ENCODE measurements around the gene KCNJ18. TPM values are rescaled to one million over a fixed set of nuclear protein-coding genes. Genes with fewer than 3 reads are reported as not detected.
A peak's percentile ranks its signal among the peaks of the same experiment; 100 is the strongest.
"Not testable (repeated sequence)": the region's sequence is repeated elsewhere in the genome, so short reads cannot be mapped to it uniquely, and the experiment has no call there.

The KCNJ18 gene
- total RNA-seq, 1 experiment from 2014 or later = 0.51 TPM

DNA sequence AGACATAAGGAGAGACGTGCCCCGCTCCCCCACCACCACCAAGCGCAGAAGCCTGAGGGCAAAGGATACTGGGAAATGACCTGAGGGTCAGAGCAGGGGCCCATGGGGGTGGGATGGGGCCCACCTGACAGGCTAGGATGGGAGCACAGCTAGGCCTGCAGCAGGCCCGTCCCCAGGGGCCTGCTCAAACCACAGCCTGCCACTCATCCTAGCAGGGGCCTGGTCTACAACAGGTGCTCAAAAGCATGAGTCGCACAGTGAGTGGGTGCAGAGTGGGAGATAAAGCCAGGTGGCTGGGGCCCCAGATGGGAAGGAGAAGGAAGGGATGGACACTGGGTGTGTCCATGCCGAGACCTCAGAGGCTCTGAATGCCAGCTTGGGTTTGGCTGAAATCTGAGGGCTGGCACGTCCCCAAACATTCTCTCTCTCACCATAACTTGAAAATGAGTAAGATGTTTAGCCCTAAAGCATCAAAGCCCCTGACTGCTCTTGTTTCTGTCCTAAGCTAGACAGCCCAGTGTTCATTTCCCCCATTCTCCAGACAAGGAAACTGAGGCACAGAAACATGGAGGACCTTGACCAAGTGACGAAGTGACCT, 46.7 kb downstream of the KCNJ18 start:
- H3K4me3 ChIP-seq (ENCODE audit: low read length); H3K27me3 ChIP-seq (ENCODE audit: low read length); H3K9me2 ChIP-seq (replicated peaks; ENCODE audit: low read length); CTCF ChIA-PET; H4K20me1 ChIP-seq (ENCODE audit: low read length); H2AFZ ChIP-seq (ENCODE audit: low read length); H3K36me3 ChIP-seq (ENCODE audit: low read depth, low read length); H3K79me2 ChIP-seq (ENCODE audit: low read length); H3K4me2 ChIP-seq (ENCODE audit: low read length); H3K27ac ChIP-seq (ENCODE audit: low read length); H3K9ac ChIP-seq (ENCODE audit: low read length); H3F3A ChIP-seq (ENCODE audit: low read length, unreplicated experiment); H3K9me3 ChIP-seq (ENCODE audit: low read length); H3K4me1 ChIP-seq (ENCODE audit: insufficient read depth, low read length); intact Hi-C loops (cut with micrococcal nuclease); ATAC-seq; POLR2A ChIA-PET (ENCODE audit: unreplicated experiment); BruUV-seq (replicated peaks): not testable (repeated sequence)
- peak; percentile 24 for DNase-seq

DNA sequence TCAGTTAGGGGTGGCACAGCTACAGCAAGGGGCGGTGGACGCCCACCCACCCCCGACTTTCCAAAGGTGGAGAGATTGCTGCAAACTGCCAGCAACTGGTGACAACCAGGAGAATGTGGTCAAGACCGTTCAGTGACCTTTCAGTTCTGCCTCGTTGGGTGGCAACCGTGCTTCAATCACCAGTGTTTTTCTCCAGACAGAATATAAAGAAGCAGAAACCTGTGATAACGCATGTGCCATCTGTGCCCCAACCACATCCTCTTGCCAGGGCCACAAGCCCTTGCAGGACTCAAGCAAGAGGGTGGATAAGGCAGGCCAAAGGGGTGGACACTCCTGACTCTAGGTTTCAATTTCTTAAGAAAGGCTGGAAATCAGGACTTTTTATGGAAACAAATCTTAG, 47.2 kb downstream of the KCNJ18 start:
- intact Hi-C loops (cut with micrococcal nuclease); H3K9me2 ChIP-seq (replicated peaks; ENCODE audit: low read length); H4K20me1 ChIP-seq (ENCODE audit: low read length); H3F3A ChIP-seq (ENCODE audit: low read length, unreplicated experiment); H3K4me2 ChIP-seq (ENCODE audit: low read length); DNase-seq; H3K36me3 ChIP-seq (ENCODE audit: low read depth, low read length); POLR2A ChIA-PET (ENCODE audit: unreplicated experiment); BruUV-seq (replicated peaks); ATAC-seq; H3K4me3 ChIP-seq (ENCODE audit: low read length); H3K9me3 ChIP-seq (ENCODE audit: low read length); CTCF ChIA-PET; H3K27ac ChIP-seq (ENCODE audit: low read length); H3K9ac ChIP-seq (ENCODE audit: low read length); H3K4me1 ChIP-seq (ENCODE audit: insufficient read depth, low read length); H2AFZ ChIP-seq (ENCODE audit: low read length); H3K27me3 ChIP-seq (ENCODE audit: low read length); H3K79me2 ChIP-seq (ENCODE audit: low read length): not testable (repeated sequence)

DNA sequence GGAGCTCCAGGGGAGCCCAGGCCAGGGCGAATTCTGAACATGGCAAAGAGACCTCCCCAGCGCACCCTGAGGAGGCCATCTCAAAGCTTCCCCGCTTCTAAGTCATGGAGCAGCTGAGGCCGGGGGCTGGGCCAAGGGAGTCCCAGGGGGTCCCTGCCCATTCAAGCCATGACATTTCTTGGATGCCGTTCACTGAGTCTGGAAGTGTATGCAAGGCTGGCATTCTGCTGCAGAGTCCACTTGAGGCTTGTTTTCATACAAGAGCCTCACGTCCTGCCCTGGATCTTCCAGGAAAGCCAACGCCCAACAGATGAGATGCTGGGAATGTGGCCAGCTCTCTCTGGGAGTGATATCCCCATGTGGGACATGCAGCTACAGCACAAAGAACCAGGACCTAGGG, 48.5 kb downstream of the KCNJ18 start:
- H4K20me1 ChIP-seq (ENCODE audit: low read length); intact Hi-C loops (cut with micrococcal nuclease); H3K4me1 ChIP-seq (ENCODE audit: insufficient read depth, low read length); BruUV-seq (replicated peaks); DNase-seq; POLR2A ChIA-PET (ENCODE audit: unreplicated experiment); CTCF ChIA-PET; H3K9me2 ChIP-seq (replicated peaks; ENCODE audit: low read length); H3K4me3 ChIP-seq (ENCODE audit: low read length); H2AFZ ChIP-seq (ENCODE audit: low read length); H3K27ac ChIP-seq (ENCODE audit: low read length); H3K9ac ChIP-seq (ENCODE audit: low read length); H3K9me3 ChIP-seq (ENCODE audit: low read length); H3K4me2 ChIP-seq (ENCODE audit: low read length); H3K79me2 ChIP-seq (ENCODE audit: low read length); ATAC-seq; H3K36me3 ChIP-seq (ENCODE audit: low read depth, low read length); H3K27me3 ChIP-seq (ENCODE audit: low read length); H3F3A ChIP-seq (ENCODE audit: low read length, unreplicated experiment): not testable (repeated sequence)

DNA sequence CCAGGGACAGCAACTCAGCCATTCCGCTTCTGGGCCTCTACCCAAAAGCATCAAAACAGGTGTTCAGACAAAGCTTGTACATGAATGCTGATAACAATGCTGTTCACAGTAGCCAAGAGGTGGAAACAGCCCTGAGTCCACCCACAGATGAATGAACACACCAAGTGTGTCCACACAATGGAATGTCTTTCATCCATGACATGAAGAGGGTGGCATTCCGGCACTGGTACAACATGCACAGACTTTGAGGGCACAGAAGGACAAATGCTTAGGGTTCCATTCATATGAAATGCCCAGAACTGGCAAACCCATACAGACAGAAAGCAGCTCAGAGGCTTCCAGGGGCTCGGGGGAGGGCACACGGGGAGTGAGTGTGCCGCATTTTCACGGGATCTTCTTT, 49.2 kb downstream of the KCNJ18 start:
- intact Hi-C loops (cut with micrococcal nuclease); H3K4me3 ChIP-seq (ENCODE audit: low read length); H3K4me1 ChIP-seq (ENCODE audit: insufficient read depth, low read length); H3F3A ChIP-seq (ENCODE audit: low read length, unreplicated experiment); H3K27me3 ChIP-seq (ENCODE audit: low read length); H3K79me2 ChIP-seq (ENCODE audit: low read length); H2AFZ ChIP-seq (ENCODE audit: low read length); H4K20me1 ChIP-seq (ENCODE audit: low read length); H3K9me3 ChIP-seq (ENCODE audit: low read length); H3K9me2 ChIP-seq (replicated peaks; ENCODE audit: low read length); CTCF ChIA-PET; H3K4me2 ChIP-seq (ENCODE audit: low read length); H3K27ac ChIP-seq (ENCODE audit: low read length); H3K9ac ChIP-seq (ENCODE audit: low read length); H3K36me3 ChIP-seq (ENCODE audit: low read depth, low read length); DNase-seq; BruUV-seq (replicated peaks); POLR2A ChIA-PET (ENCODE audit: unreplicated experiment); ATAC-seq: not testable (repeated sequence)

DNA sequence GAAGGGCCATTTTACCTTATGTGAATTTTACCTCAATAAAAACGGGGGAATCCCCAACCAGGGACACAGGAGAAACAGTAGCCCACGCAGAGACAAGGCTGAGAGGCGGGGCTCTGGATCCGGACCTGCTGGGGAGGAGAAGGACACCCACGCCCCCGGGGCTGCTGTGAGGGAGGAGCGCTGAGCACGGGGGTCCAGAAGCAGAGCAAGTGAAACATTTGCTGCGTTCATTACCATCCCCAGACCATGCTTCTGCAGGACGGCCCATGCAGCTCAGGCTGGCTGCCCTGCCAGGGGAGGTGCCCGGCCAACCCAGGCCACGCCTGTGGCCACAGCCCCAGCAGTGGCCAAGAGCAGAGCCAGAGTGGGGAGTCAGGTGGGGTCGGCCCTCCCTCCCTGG, 50.0 kb downstream of the KCNJ18 start:
- Histone ChIP-seq H3K79me2 (ENCODE audit: low read length) (no peaks in the 10 kb centered on the region), H3K4me2 (ENCODE audit: low read length) (no peak overlapping the region), H3K9ac (ENCODE audit: low read length) (no peak overlapping the region), H3K36me3 (ENCODE audit: low read depth, low read length) (no peaks in the 10 kb centered on the region), H3K9me2 (replicated peaks; ENCODE audit: low read length) (no peaks in the 10 kb centered on the region), H3K27ac (ENCODE audit: low read length) (no peak overlapping the region), H2AFZ (ENCODE audit: low read length) (no peak overlapping the region), H3K9me3 (ENCODE audit: low read length) (no peaks in the 10 kb centered on the region), H3F3A (ENCODE audit: low read length, unreplicated experiment) (no peaks in the 10 kb centered on the region), H3K4me3 (ENCODE audit: low read length) (no peak overlapping the region), H3K27me3 (ENCODE audit: low read length) (no peaks in the 10 kb centered on the region), H4K20me1 (ENCODE audit: low read length) (no peaks in the 10 kb centered on the region), H3K4me1 (ENCODE audit: insufficient read depth, low read length) (no peaks in the 10 kb centered on the region)
- TF ChIP-seq EZH2phosphoT487 (IDR thresholded peaks at IDR 0.05; ENCODE audit: borderline replicate concordance, low read length) = no peak
- TF ChIP-seq EZH2 (IDR thresholded peaks at IDR 0.05; ENCODE audit: low read length, unreplicated experiment) = no peak
- TF ChIP-seq, protein P1, sequence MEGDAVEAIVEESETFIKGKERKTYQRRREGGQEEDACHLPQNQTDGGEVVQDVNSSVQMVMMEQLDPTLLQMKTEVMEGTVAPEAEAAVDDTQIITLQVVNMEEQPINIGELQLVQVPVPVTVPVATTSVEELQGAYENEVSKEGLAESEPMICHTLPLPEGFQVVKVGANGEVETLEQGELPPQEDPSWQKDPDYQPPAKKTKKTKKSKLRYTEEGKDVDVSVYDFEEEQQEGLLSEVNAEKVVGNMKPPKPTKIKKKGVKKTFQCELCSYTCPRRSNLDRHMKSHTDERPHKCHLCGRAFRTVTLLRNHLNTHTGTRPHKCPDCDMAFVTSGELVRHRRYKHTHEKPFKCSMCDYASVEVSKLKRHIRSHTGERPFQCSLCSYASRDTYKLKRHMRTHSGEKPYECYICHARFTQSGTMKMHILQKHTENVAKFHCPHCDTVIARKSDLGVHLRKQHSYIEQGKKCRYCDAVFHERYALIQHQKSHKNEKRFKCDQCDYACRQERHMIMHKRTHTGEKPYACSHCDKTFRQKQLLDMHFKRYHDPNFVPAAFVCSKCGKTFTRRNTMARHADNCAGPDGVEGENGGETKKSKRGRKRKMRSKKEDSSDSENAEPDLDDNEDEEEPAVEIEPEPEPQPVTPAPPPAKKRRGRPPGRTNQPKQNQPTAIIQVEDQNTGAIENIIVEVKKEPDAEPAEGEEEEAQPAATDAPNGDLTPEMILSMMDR (conservative IDR thresholded peaks at IDR 0.05; ENCODE audit: low read depth, low read length) = no peak
- ATAC-seq = no peak
- POLR2A ChIA-PET (ENCODE audit: unreplicated experiment) = no interaction called here
- DNase-seq = no peak
- CTCF ChIA-PET = no interaction called here
- intact Hi-C loops (cut with micrococcal nuclease) = no loop called here
- no TSS peak for BruUV-seq (replicated peaks)

DNA sequence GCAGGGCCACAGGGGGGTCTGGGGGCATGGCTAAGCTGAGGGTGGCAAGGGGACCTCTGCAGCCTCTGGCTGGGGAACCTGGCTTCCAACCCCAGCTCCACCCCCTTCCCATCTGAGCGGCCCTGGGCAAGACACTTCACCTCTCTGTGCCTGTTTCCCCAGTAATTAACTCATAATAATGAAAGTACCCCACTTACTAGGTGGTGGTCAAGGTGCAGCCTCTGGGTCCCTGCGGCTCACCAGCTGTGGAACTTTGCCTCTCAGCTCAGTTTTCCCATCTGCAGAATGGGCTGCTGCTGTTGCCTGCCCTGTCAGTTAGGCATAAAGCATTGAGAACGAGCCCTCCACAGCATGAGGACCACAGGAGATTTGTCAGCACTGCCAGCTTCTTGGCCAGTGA, 51.8 kb downstream of the KCNJ18 start:
- H4K20me1 ChIP-seq (ENCODE audit: low read length); intact Hi-C loops (cut with micrococcal nuclease); H2AFZ ChIP-seq (ENCODE audit: low read length); POLR2A ChIA-PET (ENCODE audit: unreplicated experiment); H3K79me2 ChIP-seq (ENCODE audit: low read length); H3K36me3 ChIP-seq (ENCODE audit: low read depth, low read length); ATAC-seq; H3K27ac ChIP-seq (ENCODE audit: low read length); H3K9me3 ChIP-seq (ENCODE audit: low read length); H3K4me1 ChIP-seq (ENCODE audit: insufficient read depth, low read length); H3K9me2 ChIP-seq (replicated peaks; ENCODE audit: low read length); H3K4me2 ChIP-seq (ENCODE audit: low read length); BruUV-seq (replicated peaks); H3K4me3 ChIP-seq (ENCODE audit: low read length); CTCF ChIA-PET; H3F3A ChIP-seq (ENCODE audit: low read length, unreplicated experiment); H3K27me3 ChIP-seq (ENCODE audit: low read length); H3K9ac ChIP-seq (ENCODE audit: low read length); DNase-seq: not testable (repeated sequence)
